Measurements from ENCODE around the gene RARRES2.

DNA sequence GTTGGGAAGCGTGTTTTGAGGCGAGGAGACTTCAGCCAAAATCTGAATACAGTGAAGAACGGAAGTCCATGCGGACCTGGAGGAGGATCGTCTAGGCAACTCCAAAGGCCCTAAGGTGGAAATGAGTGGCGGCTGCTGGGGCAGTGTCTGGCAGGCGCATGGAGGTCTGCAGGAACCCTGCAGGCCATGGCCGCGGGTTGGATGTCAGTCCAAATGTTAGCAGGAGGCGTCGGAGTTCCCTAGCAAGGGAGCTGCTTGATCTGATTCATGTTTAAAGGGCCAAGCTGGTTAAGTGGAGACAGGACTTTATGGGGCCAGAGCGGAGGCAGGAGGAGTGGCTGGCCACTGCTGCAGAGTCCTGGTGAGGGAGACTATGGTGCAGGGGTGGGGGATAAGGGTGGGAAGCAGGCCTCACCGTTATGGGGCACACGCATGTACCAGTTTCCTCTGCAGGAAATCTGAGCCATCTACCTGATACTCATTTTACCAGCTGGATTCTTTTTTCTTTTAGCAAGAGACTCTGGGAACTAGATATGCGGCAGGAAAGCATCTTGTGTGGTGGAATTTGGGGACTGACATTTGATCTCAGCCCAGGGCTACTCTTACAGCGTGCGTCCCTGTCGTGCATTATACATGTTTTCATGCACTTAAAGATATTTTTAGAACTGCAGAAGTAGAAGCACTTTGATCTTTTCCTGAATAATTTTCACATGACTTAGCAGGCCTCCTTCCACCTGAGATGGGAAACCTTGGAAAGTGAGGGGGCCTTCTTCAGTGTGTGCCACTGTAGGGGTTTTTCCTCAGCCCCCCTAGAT is 20.6 kb upstream of the RARRES2 start:
- TF ChIP-seq EZH2 (IDR thresholded peaks at IDR 0.05; ENCODE audit: low read depth): no peak
- TF ChIP-seq, protein P1, sequence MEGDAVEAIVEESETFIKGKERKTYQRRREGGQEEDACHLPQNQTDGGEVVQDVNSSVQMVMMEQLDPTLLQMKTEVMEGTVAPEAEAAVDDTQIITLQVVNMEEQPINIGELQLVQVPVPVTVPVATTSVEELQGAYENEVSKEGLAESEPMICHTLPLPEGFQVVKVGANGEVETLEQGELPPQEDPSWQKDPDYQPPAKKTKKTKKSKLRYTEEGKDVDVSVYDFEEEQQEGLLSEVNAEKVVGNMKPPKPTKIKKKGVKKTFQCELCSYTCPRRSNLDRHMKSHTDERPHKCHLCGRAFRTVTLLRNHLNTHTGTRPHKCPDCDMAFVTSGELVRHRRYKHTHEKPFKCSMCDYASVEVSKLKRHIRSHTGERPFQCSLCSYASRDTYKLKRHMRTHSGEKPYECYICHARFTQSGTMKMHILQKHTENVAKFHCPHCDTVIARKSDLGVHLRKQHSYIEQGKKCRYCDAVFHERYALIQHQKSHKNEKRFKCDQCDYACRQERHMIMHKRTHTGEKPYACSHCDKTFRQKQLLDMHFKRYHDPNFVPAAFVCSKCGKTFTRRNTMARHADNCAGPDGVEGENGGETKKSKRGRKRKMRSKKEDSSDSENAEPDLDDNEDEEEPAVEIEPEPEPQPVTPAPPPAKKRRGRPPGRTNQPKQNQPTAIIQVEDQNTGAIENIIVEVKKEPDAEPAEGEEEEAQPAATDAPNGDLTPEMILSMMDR (conservative IDR thresholded peaks at IDR 0.05): no peak

Measured in PC-9 (cell line).